ENCODE results near the gene OR1I1. TPM values are rescaled to one million over a fixed set of nuclear protein-coding genes. Genes with fewer than 3 reads are reported as not detected.

The OR1I1 gene
- polyA plus RNA-seq, 1 donor from 2014 or later = not detected

- TF ChIP-seq RAD21 (conservative IDR thresholded peaks at IDR 0.05) (peak; percentile 54), TAF1 (IDR thresholded peaks at IDR 0.05; ENCODE audit: low read depth) (no peak), SMC3 (conservative IDR thresholded peaks at IDR 0.05; ENCODE audit: poor library complexity) (peak; percentile 58), POLR2AphosphoS5 (IDR thresholded peaks at IDR 0.05) (peak; percentile 84), EZH2 (IDR thresholded peaks at IDR 0.05; ENCODE audit: borderline replicate concordance, insufficient read depth, low read length, poor library complexity, severe bottlenecking) (no peak), MXI1 (conservative IDR thresholded peaks at IDR 0.05; ENCODE audit: poor library complexity, severe bottlenecking) (peak; percentile 95), EP300 (conservative IDR thresholded peaks at IDR 0.05; ENCODE audit: poor library complexity, severe bottlenecking) (peak; percentile 75)
- TF ChIP-seq, protein P1, sequence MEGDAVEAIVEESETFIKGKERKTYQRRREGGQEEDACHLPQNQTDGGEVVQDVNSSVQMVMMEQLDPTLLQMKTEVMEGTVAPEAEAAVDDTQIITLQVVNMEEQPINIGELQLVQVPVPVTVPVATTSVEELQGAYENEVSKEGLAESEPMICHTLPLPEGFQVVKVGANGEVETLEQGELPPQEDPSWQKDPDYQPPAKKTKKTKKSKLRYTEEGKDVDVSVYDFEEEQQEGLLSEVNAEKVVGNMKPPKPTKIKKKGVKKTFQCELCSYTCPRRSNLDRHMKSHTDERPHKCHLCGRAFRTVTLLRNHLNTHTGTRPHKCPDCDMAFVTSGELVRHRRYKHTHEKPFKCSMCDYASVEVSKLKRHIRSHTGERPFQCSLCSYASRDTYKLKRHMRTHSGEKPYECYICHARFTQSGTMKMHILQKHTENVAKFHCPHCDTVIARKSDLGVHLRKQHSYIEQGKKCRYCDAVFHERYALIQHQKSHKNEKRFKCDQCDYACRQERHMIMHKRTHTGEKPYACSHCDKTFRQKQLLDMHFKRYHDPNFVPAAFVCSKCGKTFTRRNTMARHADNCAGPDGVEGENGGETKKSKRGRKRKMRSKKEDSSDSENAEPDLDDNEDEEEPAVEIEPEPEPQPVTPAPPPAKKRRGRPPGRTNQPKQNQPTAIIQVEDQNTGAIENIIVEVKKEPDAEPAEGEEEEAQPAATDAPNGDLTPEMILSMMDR (IDR thresholded peaks at IDR 0.05; ENCODE audit: poor library complexity, severe bottlenecking) = peak; percentile 64
- TF ChIP-seq, protein P2, sequence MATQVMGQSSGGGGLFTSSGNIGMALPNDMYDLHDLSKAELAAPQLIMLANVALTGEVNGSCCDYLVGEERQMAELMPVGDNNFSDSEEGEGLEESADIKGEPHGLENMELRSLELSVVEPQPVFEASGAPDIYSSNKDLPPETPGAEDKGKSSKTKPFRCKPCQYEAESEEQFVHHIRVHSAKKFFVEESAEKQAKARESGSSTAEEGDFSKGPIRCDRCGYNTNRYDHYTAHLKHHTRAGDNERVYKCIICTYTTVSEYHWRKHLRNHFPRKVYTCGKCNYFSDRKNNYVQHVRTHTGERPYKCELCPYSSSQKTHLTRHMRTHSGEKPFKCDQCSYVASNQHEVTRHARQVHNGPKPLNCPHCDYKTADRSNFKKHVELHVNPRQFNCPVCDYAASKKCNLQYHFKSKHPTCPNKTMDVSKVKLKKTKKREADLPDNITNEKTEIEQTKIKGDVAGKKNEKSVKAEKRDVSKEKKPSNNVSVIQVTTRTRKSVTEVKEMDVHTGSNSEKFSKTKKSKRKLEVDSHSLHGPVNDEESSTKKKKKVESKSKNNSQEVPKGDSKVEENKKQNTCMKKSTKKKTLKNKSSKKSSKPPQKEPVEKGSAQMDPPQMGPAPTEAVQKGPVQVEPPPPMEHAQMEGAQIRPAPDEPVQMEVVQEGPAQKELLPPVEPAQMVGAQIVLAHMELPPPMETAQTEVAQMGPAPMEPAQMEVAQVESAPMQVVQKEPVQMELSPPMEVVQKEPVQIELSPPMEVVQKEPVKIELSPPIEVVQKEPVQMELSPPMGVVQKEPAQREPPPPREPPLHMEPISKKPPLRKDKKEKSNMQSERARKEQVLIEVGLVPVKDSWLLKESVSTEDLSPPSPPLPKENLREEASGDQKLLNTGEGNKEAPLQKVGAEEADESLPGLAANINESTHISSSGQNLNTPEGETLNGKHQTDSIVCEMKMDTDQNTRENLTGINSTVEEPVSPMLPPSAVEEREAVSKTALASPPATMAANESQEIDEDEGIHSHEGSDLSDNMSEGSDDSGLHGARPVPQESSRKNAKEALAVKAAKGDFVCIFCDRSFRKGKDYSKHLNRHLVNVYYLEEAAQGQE (IDR thresholded peaks at IDR 0.05; ENCODE audit: borderline replicate concordance) = peak; percentile 67
- H3K9ac ChIP-seq (ENCODE audit: low read length) = peak overlapping the region; percentile 89
- H3K9me3 ChIP-seq (ENCODE audit: low read length) = no peaks in the 10 kb centered on the region
- peak overlapping the region; percentile 86 for H3K27ac ChIP-seq (ENCODE audit: low read length)
- no peaks in the 10 kb centered on the region for H3F3A ChIP-seq (ENCODE audit: insufficient read depth, low read length, poor library complexity, severe bottlenecking)
- H3K4me3 ChIP-seq (ENCODE audit: low read length) = peak overlapping the region; percentile 98
- no peaks in the 10 kb centered on the region for H3K36me3 ChIP-seq (ENCODE audit: insufficient read depth, low read length)
- no peaks in the 10 kb centered on the region for H4K20me1 ChIP-seq (ENCODE audit: insufficient read depth)
- peak overlapping the region; percentile 67 for H3K4me2 ChIP-seq (ENCODE audit: low read length)
- H3K27me3 ChIP-seq (ENCODE audit: insufficient read depth, low read depth, low read length) = no peaks in the 10 kb centered on the region
- H3K79me2 ChIP-seq (replicated peaks; ENCODE audit: insufficient read depth, low read length) = peaks cover 4% of the 10 kb centered on the region
- H2AFZ ChIP-seq (ENCODE audit: low read depth, low read length) = peak overlapping the region; percentile 98
- no peaks in the 10 kb centered on the region for H3K9me2 ChIP-seq (ENCODE audit: insufficient read depth, low read length)
Measured at GRCh38 chr19:15125232-15126067, 43.4 kb downstream of the OR1I1 start.

DNA sequence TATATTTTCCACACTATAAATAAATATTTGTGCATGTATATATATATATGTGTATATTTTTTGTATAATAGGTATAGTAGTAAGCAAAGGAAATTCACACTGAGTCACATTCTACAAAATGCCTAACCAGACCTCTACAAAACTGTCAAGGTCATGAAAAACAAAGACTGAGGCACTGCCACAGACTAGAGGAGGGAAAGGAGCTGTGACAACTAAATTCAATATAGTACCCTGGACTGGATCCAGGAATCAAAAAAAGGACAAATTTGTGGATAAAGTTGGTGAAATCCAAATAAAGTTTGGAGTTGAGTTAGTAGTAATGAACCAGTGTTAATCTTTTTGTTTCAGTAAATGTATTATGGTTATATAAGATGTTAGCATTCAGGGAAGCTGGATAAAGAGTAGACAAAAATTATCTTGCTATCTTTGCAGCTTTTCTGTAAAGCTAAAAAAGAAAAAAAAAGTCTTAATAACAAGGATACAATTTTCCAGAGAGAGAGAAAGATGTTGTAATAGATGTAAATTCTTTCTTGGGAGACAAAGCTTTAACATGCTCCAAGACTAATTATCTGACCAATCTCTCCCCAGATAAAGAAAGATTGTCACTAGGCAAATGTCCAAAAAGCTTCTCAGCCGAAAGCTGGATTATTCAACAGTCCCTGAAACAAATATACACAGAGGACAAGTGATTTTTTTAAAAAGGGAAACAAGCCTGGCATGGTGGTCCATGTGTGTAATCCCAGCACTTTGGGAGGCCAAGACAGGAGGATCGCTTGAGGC lies 44.3 kb downstream of the OR1I1 start:
- Histone ChIP-seq H3K36me3 (ENCODE audit: insufficient read depth, low read length) (no peaks in the 10 kb centered on the region), H3K27ac (ENCODE audit: low read length) (peak overlapping the region; percentile 53), H3K9me3 (ENCODE audit: low read length) (no peaks in the 10 kb centered on the region), H3K9ac (ENCODE audit: low read length) (peak overlapping the region; percentile 17), H3K9me2 (ENCODE audit: insufficient read depth, low read length) (no peaks in the 10 kb centered on the region), H3K4me2 (ENCODE audit: low read length) (peak overlapping the region; percentile 64), H3F3A (ENCODE audit: insufficient read depth, low read length, poor library complexity, severe bottlenecking) (no peaks in the 10 kb centered on the region), H3K79me2 (replicated peaks; ENCODE audit: insufficient read depth, low read length) (peaks cover 4% of the 10 kb centered on the region), H4K20me1 (ENCODE audit: insufficient read depth) (no peaks in the 10 kb centered on the region), H3K4me3 (ENCODE audit: low read length) (peak overlapping the region; percentile 98), H2AFZ (ENCODE audit: low read depth, low read length) (peak overlapping the region; percentile 48), H3K27me3 (ENCODE audit: insufficient read depth, low read depth, low read length) (no peaks in the 10 kb centered on the region)
- no peak for TF ChIP-seq TAF1 (IDR thresholded peaks at IDR 0.05; ENCODE audit: low read depth)
- TF ChIP-seq EZH2 (IDR thresholded peaks at IDR 0.05; ENCODE audit: borderline replicate concordance, insufficient read depth, low read length, poor library complexity, severe bottlenecking) = no peak
